OCI-LY1 (cell line): ENCODE results near the gene SLC16A3.

Experiments used
- EZH2 ChIP-seq: fragments of 200-600 bp; sonication (generic), shearing (Covaris generic); IDR thresholded peaks from 2 replicates; pipeline ENCODE4 v1.8.0; 2017; ENCODE audit warnings: borderline replicate concordance, mixed run types, mild to moderate bottlenecking, antibody characterized with exemption, low read length, moderate library complexity, mixed read lengths
- TF ChIP-seq, protein P1 (sequence below): fragments of 200-600 bp; sonication (generic), shearing (Covaris generic); IDR thresholded peaks from 2 replicates; pipeline ENCODE4 v1.5.1; 2017; ENCODE audit warnings: mild to moderate bottlenecking, antibody characterized with exemption, low read length, moderate library complexity, mixed read lengths

DNA sequence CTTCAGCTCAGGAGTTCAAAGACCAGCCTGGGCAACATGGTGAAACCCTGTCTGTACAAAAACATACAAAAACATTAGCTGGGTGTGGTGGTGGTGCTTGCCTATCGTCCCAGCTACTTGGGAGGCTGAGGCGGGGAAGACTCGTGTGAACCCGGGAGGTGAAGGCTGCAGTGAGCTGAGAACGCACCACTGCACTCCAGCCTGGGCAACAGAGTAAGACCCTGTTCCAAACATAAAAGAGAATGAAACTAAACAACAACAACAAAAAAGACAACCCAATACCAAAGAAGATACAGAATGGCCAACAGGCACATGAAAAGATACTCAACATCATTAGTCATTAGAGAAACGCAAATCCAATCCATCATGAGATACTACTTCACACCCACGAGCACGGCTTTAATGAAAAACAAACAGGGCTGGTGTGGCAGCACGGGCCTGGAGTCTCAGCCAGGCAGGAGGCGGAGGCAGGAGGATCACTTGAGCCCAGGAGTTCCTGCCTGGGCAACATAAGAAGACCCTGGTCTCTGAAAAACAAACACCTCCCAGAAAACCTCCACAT lies 7.4 kb upstream of the SLC16A3 start:
- TF ChIP-seq, protein P1, sequence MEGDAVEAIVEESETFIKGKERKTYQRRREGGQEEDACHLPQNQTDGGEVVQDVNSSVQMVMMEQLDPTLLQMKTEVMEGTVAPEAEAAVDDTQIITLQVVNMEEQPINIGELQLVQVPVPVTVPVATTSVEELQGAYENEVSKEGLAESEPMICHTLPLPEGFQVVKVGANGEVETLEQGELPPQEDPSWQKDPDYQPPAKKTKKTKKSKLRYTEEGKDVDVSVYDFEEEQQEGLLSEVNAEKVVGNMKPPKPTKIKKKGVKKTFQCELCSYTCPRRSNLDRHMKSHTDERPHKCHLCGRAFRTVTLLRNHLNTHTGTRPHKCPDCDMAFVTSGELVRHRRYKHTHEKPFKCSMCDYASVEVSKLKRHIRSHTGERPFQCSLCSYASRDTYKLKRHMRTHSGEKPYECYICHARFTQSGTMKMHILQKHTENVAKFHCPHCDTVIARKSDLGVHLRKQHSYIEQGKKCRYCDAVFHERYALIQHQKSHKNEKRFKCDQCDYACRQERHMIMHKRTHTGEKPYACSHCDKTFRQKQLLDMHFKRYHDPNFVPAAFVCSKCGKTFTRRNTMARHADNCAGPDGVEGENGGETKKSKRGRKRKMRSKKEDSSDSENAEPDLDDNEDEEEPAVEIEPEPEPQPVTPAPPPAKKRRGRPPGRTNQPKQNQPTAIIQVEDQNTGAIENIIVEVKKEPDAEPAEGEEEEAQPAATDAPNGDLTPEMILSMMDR = no peak
- no peak for TF ChIP-seq EZH2
